ENCODE results near the gene TMEM253.

DNA sequence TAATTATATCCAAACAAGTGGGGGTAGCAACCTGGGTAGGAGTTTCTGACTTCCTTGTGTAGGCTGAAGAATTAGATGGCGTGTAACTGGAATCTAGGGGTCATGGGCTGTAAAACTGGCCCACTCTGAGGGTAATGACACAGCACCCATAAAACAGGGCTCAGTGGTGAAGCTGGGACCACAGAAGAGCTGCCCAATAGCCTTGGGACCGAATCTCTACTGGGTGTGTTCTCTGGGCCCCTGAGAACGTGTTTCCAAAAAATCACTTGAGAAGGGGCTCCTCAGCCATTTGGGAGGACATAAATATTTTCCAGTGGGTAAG is 39.6 kb upstream of the TMEM253 start:
- TF ChIP-seq, protein P1, sequence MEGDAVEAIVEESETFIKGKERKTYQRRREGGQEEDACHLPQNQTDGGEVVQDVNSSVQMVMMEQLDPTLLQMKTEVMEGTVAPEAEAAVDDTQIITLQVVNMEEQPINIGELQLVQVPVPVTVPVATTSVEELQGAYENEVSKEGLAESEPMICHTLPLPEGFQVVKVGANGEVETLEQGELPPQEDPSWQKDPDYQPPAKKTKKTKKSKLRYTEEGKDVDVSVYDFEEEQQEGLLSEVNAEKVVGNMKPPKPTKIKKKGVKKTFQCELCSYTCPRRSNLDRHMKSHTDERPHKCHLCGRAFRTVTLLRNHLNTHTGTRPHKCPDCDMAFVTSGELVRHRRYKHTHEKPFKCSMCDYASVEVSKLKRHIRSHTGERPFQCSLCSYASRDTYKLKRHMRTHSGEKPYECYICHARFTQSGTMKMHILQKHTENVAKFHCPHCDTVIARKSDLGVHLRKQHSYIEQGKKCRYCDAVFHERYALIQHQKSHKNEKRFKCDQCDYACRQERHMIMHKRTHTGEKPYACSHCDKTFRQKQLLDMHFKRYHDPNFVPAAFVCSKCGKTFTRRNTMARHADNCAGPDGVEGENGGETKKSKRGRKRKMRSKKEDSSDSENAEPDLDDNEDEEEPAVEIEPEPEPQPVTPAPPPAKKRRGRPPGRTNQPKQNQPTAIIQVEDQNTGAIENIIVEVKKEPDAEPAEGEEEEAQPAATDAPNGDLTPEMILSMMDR (IDR thresholded peaks at IDR 0.05), result no peak
- TF ChIP-seq RFX5 (IDR thresholded peaks at IDR 0.05; ENCODE audit: low read length) (no peak), TAF1 (IDR thresholded peaks at IDR 0.05; ENCODE audit: borderline replicate concordance, low read depth, low read length) (no peak), ELF1 (IDR thresholded peaks at IDR 0.05) (no peak), YY1 (IDR thresholded peaks at IDR 0.05; ENCODE audit: low read depth) (no peak), EP300 (IDR thresholded peaks at IDR 0.05; ENCODE audit: borderline replicate concordance in 1 of 2, low read depth in 1 of 2, low read length in 1 of 2) (no peak), FOXJ3 (CRISPR knock-in tag; IDR thresholded peaks at IDR 0.05) (no peak)
- TF ChIP-seq, protein P2, sequence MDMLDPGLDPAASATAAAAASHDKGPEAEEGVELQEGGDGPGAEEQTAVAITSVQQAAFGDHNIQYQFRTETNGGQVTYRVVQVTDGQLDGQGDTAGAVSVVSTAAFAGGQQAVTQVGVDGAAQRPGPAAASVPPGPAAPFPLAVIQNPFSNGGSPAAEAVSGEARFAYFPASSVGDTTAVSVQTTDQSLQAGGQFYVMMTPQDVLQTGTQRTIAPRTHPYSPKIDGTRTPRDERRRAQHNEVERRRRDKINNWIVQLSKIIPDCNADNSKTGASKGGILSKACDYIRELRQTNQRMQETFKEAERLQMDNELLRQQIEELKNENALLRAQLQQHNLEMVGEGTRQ (IDR thresholded peaks at IDR 0.05; ENCODE audit: borderline replicate concordance, low read depth, low read length), result no peak
